Upper lobe of left lung (tissue), 6 donors: ENCODE measurements around the gene BORCS6. TPM values are rescaled to one million over a fixed set of nuclear protein-coding genes. Genes with fewer than 3 reads are reported as not detected.
A peak's percentile ranks its signal among the peaks of the same experiment; 100 is the strongest.

ENCODE experiments used
- ATAC-seq, 2 donors: fragments of 200-7000 bp; cut with Tn5 transposase; one replicate each; pipeline ENCODE4 v1.9.1; 2022; ENCODE audit warnings: mild to moderate bottlenecking in 2 of 2, moderate library complexity in 2 of 2; ENCODE audit not compliant: low FRiP score in 2 of 2
- DNase-seq, 2 donors: peaks; one replicate each; pipeline ENCODE4 v3.0.0-alpha.2; 2019 to 2020
- H3K27ac ChIP-seq, 4 donors: fragments of 200-600 bp; sonication (generic); one replicate each; pipeline ENCODE4 v1.5.1; 2016 to 2019
- H3K27me3 ChIP-seq, 4 donors: fragments of 200-600 bp; sonication (generic); one replicate each; pipeline ENCODE4 v1.5.1; 2017 to 2019
- H3K36me3 ChIP-seq, 4 donors: fragments of 200-600 bp; sonication (generic); one replicate each; pipeline ENCODE4 v1.5.1; 2016 to 2019
- H3K4me1 ChIP-seq, 4 donors: fragments of 200-600 bp; sonication (generic); one replicate each; pipeline ENCODE4 v1.5.1; 2018 to 2019
- H3K4me3 ChIP-seq, 4 donors: fragments of 200-600 bp; sonication (generic); one replicate each; pipeline ENCODE4 v1.5.1; 2017 to 2019; ENCODE audit warnings: mild to moderate bottlenecking in 2 of 4, moderate library complexity in 1 of 4
- H3K9me3 ChIP-seq, 4 donors: fragments of 200-600 bp; sonication (generic); one replicate each; pipeline ENCODE4 v1.5.1; 2018 to 2019
- EP300 ChIP-seq, 4 donors: sonication (generic); formaldehyde crosslinking; IDR thresholded peaks; one replicate each; pipeline ENCODE4 v1.5.1; 2017; ENCODE audit warnings: antibody characterized with exemption in 4 of 4, control low read depth in 2 of 4
- POLR2A ChIP-seq, 4 donors: fragments of 450-650 bp; IDR thresholded peaks; one replicate each; pipeline ENCODE4 v1.5.1; 2016 to 2017; ENCODE audit warnings: antibody characterized with exemption in 4 of 4, mild to moderate bottlenecking in 2 of 4
- POLR2AphosphoS5 ChIP-seq, 2 donors: sonication (generic); formaldehyde crosslinking; IDR thresholded peaks; one replicate each; pipeline ENCODE4 v1.5.1; 2017; ENCODE audit warnings: antibody characterized with exemption in 2 of 2
- WGBS, 2 donors: methylation state at CpG; one replicate each; pipeline ENCODE4 v1.1.5; 2017 to 2018; 5-methylcytosine and 5-hydroxymethylcytosine counted together
- total RNA-seq, 6 donors: library from RNA; depleted of rRNA in 4 of 6; stranded (reverse); fragments of >200 nt in 4 of 6; gene quantifications; one replicate each; pipeline versions ENCODE4 v1.1.0 to v1.2.1, GENCODE V29; 2016 to 2021
- TF ChIP-seq, protein P1 (sequence below), 6 experiments: fragments of 450-650 bp in 4 of 6; fragments of 200-600 bp in 2 of 6; sonication (generic) in 2 of 6; IDR thresholded peaks; one replicate each; pipeline ENCODE4 v1.5.1; 2016 to 2019; ENCODE audit warnings: antibody characterized with exemption in 6 of 6
- donor health status: DM: no; HTN: no; CAD: no; lungs with moderate emphysema.
- donor health status: DM: no; HTN: yes; CAD: no; lungs with severe emphysema.

Gene BORCS6
- total RNA-seq, 6 donors from 2014 or later: 7.3 to 12.5 (median 11.1) TPM

DNA sequence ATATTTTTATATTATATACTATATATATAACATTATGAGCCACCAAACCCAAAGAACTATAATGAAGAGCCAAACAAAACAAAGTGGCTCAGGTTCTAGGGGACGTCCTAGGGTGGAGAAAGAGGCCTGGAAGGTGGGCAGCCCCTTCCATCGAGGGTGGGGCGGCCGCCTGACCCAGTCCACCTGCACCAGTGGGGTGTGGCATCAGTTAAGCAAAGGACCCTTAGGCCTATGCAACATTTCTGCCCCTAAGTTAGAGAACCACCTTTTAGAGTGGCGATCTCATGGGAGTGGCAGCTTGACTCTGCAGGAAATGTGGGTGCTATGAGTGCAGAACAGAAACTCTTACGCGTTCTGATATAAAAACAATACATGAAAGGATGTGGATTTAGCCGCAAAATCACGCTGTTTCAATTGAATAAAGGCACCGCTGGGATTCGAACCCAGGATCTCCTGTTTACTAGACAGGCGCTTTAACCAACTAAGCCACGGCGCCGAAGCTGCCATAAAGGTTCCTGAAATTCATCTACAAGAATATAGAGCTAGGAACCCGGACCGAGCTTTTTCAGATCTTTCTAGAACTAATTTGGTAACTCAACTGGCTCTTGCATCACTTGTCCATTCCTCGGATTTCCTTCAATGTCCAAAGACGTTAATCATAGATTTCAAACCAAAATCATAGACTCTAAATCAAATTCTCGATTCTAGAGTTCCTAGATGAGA is 36.0 kb upstream of the BORCS6 start:
- Histone ChIP-seq H3K4me1 (peaks cover 10 to 31% (median 16%) of the 10 kb centered on the region in 4 donors), H3K9me3 (no peaks in the 10 kb centered on the region), H3K27ac (peak overlapping the region; percentile 31 to 76 (median 65)), H3K4me3 (peak overlapping the region in 1 of 4 donors; percentile 40), H3K27me3 (no peaks in the 10 kb centered on the region), H3K36me3 (peaks cover 15 to 38% (median 34%) of the 10 kb centered on the region in 4 donors)
- ATAC-seq: no peak
- no peak for TF ChIP-seq POLR2A (IDR thresholded peaks at IDR 0.05)
- no peak for TF ChIP-seq EP300 (IDR thresholded peaks at IDR 0.05)
- peak in 1 of 2 donors; percentile 40 for DNase-seq
- 56% methylated on average over 20 of the region's 20 CpGs for WGBS, 2 donors

DNA sequence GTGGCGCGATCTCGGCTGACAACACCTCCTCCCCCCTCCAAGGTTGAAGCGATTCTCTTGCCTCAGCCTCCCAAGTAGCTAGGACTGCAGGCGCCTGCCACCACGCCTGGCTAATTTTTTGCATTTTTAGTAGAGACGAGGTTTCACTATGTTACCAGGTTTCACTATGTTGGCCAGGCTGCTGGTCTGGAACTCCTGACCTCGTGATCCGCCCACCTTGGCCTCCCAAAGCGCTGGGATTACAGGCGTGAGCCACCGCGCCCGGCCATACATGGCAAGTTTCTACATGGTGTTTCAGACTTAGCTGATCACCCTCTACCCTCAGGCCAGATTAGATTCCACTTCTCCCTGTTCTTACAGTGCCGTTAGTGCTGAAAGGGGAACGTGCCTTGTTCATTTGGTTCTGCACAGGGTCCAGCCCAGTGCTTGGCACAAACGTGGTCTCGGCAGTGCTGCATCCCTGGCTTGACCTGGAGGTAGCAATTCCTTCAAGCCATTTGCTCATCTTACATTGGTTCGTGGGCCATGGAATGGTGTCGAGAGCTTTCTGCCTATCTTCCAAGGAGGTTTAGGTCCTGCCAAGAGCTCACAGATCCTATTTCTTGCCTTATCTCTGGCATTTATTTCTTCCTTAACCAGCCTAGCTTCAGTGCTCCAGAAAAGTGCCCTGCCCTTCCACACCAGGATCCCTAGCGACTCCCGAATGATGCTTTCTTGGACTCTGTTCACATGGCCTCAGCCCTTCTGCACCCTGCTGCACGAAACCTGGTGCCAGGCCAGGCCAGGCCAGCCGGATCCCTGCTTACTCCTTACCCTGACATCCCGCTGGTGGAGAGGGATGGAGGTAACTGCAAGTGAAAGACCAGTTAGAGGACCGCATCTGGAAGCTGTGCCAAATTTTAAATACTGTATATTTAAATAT is 35.2 kb upstream of the BORCS6 start:
- WGBS, 2 donors: 92 to 94% methylated on average over 26 of the region's 26 CpGs
- TF ChIP-seq POLR2A (IDR thresholded peaks at IDR 0.05) (no peak), EP300 (IDR thresholded peaks at IDR 0.05) (no peak)
- Histone ChIP-seq H3K4me3 (no peak overlapping the region), H3K9me3 (no peaks in the 10 kb centered on the region), H3K27ac (no peak overlapping the region), H3K27me3 (no peaks in the 10 kb centered on the region), H3K36me3 (peaks cover 15 to 29% (median 28%) of the 10 kb centered on the region in 4 donors), H3K4me1 (peaks cover 17 to 38% (median 20%) of the 10 kb centered on the region in 4 donors)
- peak in 1 of 2 donors; percentile 62 for DNase-seq
- no peak for ATAC-seq

DNA sequence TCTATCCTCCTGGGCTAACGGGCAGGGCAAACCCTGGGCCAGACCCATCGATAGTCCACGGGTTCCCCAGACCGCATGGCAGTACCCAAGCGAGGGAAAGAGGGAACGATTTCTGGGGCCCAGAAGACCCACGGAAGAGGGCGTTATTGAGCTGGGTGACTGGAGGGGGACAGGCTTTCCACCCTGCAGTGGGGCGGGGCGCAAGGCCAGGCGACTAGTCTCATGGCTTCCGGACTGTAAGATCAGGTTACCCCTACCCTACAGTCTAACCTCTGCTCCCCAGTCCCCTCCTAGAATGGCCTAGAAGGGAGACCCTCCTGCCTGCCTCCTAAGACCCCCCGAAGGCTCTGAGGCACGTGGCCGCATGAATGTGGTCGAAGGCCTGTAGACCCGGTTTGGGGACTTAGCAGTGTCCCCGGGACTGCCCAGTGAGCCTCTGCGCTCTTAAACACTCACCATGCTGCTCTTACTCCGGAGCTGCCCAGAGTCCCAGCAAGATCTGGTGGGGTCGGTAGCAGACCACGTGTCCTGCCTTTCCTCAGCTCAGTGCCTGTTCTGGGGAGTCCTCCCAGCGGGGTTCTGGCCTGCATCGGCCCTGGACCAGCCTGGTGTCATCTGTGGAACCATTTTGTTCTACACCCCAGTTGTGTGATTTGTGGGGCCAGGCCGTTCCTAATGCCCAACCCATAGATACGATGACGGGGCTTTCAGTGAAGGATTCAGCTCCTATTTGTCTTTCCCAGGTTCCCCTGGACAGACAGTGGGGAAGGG is 33.6 kb upstream of the BORCS6 start:
- peak; percentile 11 to 16 for ATAC-seq
- Histone ChIP-seq H3K9me3 (no peaks in the 10 kb centered on the region), H3K27me3 (no peaks in the 10 kb centered on the region), H3K36me3 (peaks cover 6 to 13% (median 12%) of the 10 kb centered on the region in 4 donors), H3K4me1 (peaks cover 17 to 40% (median 21%) of the 10 kb centered on the region in 4 donors), H3K4me3 (peak overlapping the region; percentile 60 to 76 (median 70)), H3K27ac (peak overlapping the region; percentile 96 to 99 (median 98))
- 11 to 22% methylated on average over 23 to 27 of the region's 27 CpGs for WGBS, 2 donors
- TF ChIP-seq, protein P1, sequence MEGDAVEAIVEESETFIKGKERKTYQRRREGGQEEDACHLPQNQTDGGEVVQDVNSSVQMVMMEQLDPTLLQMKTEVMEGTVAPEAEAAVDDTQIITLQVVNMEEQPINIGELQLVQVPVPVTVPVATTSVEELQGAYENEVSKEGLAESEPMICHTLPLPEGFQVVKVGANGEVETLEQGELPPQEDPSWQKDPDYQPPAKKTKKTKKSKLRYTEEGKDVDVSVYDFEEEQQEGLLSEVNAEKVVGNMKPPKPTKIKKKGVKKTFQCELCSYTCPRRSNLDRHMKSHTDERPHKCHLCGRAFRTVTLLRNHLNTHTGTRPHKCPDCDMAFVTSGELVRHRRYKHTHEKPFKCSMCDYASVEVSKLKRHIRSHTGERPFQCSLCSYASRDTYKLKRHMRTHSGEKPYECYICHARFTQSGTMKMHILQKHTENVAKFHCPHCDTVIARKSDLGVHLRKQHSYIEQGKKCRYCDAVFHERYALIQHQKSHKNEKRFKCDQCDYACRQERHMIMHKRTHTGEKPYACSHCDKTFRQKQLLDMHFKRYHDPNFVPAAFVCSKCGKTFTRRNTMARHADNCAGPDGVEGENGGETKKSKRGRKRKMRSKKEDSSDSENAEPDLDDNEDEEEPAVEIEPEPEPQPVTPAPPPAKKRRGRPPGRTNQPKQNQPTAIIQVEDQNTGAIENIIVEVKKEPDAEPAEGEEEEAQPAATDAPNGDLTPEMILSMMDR (IDR thresholded peaks at IDR 0.05): peak in 1 of 6 experiments; percentile 38
- TF ChIP-seq POLR2A (IDR thresholded peaks at IDR 0.05): no peak
- DNase-seq: peak; percentile 71 to 88

DNA sequence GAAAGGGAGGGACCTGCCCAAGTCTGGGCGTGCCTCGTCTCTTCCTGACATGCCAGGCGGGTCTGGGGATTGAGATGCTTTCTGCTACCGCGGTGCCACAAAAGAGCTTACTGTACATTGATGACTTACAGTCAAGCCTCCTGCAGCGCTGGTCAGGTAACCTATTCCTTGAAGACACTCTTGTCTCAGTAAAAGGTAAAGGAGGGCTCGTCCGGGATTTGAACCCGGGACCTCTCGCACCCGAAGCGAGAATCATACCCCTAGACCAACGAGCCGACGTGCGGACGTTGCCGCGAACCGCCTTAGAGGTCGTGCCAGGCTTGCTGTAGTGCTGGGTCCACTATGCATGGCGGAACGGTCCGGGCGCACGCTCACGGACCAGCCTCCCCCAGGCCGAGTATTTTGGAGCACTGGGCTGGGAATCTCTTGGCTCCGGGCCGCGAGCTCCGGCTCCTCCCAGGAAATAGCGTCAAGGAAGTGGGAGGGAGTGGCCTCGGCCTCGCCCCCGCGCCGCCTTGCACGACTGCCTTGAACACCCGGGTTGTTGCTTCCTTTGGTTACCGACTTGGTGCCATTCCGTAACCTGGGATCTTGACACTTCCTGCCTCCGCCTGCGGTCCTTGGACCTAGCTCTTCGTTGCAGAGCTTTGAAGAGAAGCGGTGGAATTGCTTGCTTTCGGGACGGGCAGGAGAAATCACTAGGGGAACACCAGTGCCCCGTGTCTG is 32.8 kb upstream of the BORCS6 start:
- Histone ChIP-seq H3K9me3 (no peaks in the 10 kb centered on the region), H3K4me1 (peaks cover 17 to 40% (median 21%) of the 10 kb centered on the region in 4 donors), H3K36me3 (peaks cover under 1 to 6% (median 5%) of the 10 kb centered on the region in 4 donors), H3K4me3 (peak overlapping the region; percentile 60 to 76 (median 70)), H3K27ac (peak overlapping the region; percentile 96 to 99 (median 98)), H3K27me3 (no peaks in the 10 kb centered on the region)
- TF ChIP-seq, protein P1 (IDR thresholded peaks at IDR 0.05): no peak
- TF ChIP-seq POLR2A (IDR thresholded peaks at IDR 0.05) (peak in 2 of 4 donors; percentile 35 to 83), POLR2AphosphoS5 (IDR thresholded peaks at IDR 0.05) (peak; percentile 76 to 89), EP300 (IDR thresholded peaks at IDR 0.05) (peak in 1 of 4 donors; percentile 29)
- ATAC-seq (peak; percentile 83 to 92), DNase-seq (peak; percentile 94 to 97)
- WGBS, 2 donors: 0 to 1% methylated on average over 13 to 48 of the region's 49 CpGs

DNA sequence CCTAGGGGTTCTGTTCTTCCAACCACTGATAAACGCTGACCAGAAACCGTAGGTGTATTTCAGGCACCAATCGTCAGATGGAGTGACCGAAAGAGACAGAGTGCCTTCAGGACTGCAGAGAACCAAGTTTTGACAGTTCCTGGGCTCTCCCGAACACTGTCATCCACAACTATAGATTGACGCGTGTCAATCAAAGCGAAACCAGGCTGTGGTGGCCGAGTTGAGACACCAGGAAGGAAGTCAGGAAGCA is 32.3 kb upstream of the BORCS6 start:
- ATAC-seq (peak; percentile 34 to 65), DNase-seq (no peak)
- peak in 1 of 2 donors; percentile 32 for TF ChIP-seq POLR2AphosphoS5 (IDR thresholded peaks at IDR 0.05)
- TF ChIP-seq POLR2A (IDR thresholded peaks at IDR 0.05): no peak
- Histone ChIP-seq H3K27ac (peak overlapping the region; percentile 96 to 99 (median 98)), H3K36me3 (peaks cover 0 to under 1% (median under 1%) of the 10 kb centered on the region in 4 donors), H3K27me3 (no peaks in the 10 kb centered on the region), H3K4me1 (peaks cover 17 to 40% (median 20%) of the 10 kb centered on the region in 4 donors), H3K4me3 (peak overlapping the region; percentile 60 to 76 (median 70)), H3K9me3 (no peaks in the 10 kb centered on the region)
- 1 to 2% methylated on average over 9 of the region's 9 CpGs for WGBS, 2 donors
